NCI-H748 (cell line): Measurements from ENCODE around the gene MVD.

Source experiments
- DNase-seq: peaks from one replicate; lab custom pipeline; 2025; ENCODE audit not compliant: unreplicated experiment; lab: John Stamatoyannopoulos, UW

Gene MVD

DNA sequence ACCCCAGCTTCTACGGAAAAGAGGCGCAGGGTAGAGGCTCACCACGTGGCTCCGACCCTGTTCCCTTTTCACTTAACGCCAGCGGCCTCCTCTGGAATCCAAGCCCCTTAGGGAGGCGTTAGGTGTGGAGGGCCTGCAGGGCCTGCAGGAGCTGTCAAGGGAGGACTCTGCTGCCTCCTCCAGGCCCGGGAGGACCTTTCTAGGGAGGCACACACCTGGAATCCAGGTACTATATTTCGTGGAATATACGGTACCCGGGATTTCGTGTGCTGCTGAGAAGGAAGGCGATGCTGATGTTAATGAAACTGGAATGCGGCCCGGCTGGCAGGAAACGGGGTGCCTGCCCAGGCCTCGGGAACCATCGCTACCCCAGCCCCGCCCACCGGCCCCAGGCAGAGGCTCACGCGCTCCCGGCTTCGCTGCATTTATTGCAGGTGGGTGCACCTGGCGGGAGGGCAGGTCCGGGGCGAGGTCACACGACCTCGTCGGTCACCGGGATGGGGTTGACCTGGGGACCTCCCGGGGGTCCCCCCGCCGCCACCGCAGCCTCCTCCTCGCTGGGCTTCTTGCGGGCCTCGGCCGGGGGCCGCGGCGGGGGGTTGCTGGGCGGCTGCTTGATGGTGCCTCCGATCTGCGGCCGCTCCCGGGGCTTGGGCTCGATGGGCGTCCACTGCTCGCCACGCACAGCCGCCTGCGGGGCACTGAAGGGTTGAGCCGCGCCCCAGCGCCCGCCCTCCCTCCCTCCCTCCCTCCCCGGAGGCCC lies 19.8 kb downstream of the MVD start:
- DNase-seq: no peak

DNA sequence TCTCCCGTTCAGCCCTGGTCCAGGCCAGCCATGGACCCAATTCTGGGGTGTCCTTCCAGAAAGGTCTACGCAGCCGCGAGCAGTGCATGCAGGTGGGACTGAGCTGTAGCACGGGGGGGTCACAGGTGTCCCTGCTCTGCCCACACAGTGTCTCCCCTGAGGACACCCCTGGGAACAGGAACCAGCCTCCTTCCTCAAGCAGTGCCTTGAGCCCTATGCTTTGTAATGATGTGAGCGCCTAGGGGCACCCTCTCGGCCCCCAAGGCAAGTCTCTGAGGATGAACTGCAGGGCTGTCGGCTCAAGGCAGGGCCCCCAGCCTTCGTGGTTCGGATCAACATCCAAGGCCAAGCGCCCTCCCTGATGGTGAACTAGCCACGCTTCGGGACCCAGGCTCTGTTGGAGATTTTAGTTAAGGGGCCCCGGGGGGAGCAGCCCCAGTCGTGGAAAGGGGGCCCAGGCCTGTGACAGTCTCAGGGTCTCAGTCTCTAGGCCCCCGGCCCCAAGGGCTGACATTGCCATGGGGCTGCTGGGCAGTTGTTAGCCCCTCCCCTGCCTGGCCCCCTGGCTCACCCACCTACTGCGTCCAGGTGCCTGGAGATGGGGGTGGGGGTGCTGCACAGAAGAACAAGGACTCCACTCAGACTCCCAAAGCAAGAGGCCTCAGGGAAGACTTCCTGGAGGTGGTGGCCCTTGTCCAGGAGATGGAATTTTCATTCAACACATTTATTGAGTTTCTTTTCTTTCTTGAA lies 22.2 kb downstream of the MVD start:
- no peak for DNase-seq

- no peak for DNase-seq
Observed at GRCh38 chr16:88640039-88640495, 22.8 kb downstream of the MVD start.

GRCh38 chr16:88639231-88640038 lies 23.5 kb downstream of the MVD start:
- DNase-seq: peak; percentile 31

DNA sequence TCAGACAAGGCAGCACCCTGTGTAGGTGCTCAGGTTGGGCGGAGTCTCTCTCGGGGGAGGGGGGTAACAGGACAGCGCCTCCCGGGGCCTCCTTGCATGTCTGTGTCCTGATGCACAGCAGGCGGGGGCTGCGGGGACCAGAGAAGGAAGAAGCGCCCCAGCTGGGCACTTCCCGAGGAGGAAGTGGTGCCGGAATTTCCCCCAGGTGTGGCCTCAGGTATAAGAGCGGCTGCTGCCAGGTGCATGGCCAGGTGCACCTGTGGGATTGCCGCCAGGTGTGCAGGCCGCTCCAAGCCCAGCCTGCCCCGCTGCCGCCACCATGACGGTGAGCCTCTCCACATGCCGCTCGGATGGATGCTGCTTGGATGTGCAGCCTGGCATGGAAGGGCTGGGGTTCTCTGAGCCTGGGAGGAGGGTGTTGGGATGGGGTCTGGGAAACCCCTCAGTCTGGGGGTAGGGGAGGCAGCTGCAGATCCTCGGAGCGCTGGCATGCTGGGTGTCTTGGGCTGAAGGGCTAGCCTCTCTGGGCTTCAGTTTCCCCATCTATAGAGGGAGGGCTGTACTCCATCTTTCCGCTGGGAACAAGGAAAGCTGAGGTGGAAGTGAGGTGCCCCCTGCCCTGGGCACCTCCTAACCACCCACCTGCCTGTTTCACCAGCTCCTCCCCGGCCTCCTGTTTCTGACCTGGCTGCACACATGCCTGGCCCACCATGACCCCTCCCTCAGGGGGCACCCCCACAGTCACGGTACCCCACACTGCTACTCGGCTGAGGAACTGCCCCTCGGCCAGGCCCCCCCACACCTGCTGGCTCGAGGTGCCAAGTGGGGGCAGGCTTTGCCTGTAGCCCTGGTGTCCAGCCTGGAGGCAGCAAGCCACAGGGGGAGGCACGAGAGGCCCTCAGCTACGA lies 24.3 kb downstream of the MVD start, which contains the start of gene IL17C:
IL17C (plus strand) TSS at position 250 of the 908 bp plus-strand sequence; CDS start at position 320, 70 bp downstream.
- DNase-seq: peak; percentile 85

DNA sequence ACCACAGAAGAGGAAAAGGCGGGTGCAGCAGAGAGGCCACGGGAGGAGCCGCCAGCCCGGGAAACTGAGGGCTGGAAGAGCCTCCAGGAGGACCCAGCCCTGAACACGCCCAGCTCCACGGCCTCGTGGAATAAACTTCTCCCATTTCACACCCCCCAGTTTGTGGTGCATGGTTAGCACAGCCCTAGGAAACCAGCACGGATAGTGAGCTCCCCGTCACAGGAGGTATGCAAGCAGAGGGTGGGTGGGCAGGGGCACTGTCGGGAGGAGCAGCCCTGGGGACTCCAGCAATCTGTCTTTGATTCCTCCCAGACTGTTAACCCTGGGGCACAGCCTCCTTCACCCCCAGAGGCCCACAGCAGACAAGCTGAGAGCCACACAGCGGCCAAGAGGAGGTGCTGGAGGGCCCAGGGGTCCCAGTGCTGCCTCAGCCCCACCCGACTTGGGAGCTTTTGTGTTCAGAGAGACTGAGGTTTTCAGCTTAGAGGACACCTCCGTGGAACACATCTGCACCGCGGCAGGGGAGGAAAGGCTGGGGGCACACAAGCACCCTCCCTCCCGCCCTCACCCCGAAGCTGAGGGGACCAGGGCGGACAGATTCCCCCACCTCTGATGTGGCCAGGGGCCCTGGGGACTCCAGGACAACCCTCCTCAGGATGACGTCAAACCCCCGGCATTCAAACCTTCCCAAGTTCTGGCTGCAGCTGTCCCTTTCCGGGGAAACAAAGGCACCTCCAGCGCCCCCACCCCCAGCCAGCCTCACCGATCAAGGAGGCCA lies 26.2 kb downstream of the MVD start:
- no peak for DNase-seq

DNA sequence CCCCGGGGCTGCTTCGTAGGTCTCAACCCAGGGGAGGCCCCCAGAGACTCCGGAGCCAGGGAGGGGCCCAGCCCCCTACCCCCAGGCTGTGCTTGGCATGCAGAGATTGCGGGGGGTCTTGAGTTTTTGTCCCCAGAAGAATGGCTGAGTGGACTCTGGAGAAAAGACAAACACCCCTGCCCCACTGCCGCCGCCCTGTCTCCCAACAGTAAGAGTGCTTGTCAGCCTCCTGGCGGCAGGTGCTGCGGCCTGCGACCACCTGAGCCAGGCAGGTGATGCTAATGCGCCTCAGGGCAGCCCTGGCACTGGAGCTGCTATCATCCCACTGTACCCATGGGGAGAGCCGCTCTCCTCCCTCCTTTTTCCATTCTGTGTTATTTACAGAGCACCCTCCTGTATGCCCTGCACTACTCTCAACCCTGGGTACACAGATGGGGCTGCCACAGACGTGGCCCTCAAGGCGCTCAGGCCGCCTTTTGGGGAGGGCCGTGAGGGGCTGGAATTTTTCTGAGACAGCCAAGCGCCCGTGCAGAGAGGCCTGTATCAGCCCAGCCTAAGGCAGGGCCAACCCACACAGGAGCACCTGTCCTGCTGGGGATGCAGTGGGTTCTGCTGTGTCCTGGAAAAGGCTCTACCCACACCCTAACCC lies 27.1 kb downstream of the MVD start:
- DNase-seq: peak; percentile 62

DNA sequence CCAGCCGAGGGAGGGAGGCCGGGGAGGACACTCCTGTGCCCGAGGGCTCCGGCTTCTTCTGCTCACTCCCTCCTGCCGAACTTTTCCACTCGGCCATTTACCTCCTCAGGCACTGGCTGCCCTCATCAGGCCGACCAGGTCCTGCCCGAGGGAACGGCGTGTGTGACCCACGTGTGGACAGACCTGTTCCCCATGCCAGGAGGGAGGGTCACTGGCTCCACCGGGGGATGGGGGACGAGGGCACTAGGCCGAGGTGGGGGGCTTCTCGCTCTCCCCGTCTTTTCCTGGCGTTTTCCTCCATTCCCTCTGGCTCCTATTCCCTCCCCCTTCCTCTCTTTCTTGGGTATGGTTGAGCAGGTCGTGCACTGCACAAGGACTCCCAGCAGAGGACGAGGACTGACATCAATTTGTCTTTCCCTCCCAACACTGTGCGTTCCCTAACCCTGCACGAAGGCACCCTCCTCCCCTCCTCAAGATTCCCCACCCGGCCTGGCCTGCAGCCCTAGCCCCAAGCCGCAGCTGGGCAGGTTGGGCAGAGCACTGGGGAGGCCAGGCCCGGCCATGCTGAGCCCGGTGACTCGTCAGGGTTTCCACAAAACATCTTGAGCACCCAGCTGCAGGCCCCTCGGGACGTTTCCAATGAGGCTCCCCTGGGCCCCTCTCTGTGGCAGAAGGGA lies 27.8 kb downstream of the MVD start:
- no peak for DNase-seq

- no peak for DNase-seq
Observed at GRCh38 chr16:88634141-88634993, 28.5 kb downstream of the MVD start.

- DNase-seq: no peak
Observed at GRCh38 chr16:88633684-88634140, 29.2 kb downstream of the MVD start.

DNA sequence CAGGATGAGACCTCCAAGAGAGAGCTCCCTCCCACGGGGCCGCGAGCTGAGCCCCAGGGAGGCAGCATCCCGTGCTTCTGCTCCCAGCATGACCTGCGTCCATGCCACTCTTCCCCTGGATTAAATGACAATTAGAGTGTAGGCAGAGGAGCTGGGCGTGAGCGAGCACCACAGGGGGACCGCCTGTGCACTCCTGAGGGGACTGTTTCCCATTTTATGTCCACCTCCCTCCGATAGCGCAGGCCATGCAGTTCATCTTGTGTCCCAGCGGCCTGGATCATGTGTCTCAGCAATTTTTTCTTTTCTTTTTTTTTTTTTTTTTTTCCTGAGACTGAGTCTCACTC lies 30.3 kb downstream of the MVD start:
- no peak for DNase-seq

DNA sequence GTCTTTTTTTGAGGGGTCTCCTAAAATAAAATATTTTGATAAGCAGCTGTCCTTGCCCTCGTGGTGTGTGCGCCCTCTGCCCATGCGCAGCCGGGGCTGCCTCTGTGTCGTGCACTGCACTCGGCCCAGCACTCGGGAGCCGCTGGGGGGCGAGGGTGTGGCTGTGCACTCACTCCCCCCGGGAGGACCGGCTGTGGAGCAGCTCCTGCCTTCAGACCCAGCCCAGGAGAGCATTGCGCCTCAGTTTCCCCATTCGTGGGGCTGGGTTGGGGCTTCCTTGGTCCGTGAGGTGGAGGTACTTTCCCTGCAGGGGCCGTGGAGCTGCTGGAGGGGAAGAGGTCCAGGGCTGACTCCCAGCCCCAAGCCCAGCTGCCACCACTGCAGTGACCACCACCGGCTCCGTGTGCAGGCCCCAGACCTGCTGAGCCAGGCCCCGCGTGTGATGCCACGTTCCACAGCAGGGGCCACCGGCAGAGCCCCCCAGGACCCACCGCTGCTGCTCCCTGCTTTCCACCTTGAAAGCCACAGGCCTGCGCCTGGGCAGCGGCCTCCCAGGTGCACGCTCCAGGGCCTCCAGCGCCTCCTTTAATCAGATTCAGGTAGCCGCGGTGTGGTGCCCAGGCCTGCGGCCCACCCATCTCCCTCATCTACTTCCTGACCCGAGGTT lies 30.8 kb downstream of the MVD start:
- DNase-seq: no peak

DNA sequence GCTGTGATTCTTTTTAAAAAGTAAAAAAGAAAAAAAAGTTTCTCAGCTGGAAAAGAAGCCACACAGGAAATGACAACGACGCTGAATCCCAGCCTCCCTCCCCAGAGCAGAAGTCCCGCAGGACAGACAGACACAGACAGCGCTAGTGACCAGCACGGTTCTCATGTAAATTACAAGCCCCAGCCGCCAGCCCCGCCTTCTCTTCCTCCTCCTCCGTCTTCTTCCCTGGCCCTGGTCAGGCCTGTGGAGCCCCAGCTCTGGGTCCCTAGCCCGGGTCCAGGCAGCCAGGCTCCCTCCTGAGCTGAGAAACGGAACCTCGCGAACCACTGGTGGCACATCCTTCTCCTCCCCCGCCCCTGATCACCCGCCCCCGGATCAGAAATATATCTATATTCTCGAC lies 31.5 kb downstream of the MVD start:
- no peak for DNase-seq

DNA sequence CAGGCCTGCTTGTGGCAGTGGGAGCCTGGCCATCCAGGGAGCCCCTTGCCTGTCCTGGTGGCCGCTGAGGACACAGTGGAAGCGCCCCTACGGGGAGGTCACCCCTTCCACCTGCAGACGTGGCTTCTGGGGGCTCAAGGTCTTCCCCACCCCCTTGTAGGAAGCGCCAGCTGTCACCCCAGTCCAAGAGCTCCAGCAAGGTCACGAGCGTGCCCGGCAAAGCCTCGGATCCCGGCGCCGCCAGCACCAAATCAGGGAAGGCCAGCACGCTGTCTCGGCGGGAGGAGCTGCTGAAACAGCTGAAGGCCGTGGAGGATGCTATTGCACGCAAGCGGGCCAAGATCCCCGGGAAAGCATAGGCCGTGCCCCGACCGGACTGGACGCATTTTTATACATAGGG lies 31.9 kb downstream of the MVD start:
- no peak for DNase-seq

GRCh38 chr16:88630433-88630832 lies 32.5 kb downstream of the MVD start:
- DNase-seq: no peak

DNA sequence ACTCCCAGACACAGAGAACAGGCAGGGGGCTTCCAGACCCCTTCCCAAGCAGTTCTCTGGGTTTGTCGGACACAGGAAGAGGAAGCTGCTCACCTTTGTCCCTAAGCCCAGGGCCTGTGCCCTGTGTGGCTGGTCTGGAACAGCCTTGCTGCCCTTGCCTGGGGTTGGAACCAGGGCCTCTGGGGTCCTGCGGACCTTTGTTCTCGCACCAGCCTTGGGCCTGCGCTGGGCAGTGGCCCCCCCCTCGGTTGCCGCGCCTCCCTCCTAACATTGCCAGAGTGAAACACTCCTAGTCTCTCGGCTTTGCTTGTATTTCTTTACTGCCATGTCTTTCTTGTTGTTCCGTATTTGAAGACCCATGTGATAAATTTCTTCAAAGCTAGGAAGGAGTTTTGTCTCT lies 33.1 kb downstream of the MVD start:
- DNase-seq: no peak

- DNase-seq: peak; percentile 2
Observed at GRCh38 chr16:88628512-88628974, 34.3 kb downstream of the MVD start.
